ENCODE measurements around the gene PPP2CA. TPM values are rescaled to one million over a fixed set of nuclear protein-coding genes. Genes with fewer than 3 reads are reported as not detected.

The PPP2CA gene
- total RNA-seq, 1 experiment from 2014 or later, result 445 TPM

- no peak overlapping the region for H3K27ac ChIP-seq
- H3K27me3 ChIP-seq (replicated peaks), result no peaks in the 10 kb centered on the region
- H3K4me1 ChIP-seq (replicated peaks), result peaks cover 22% of the 10 kb centered on the region
- H3K36me3 ChIP-seq, result peaks cover 96% of the 10 kb centered on the region
- H3K9me3 ChIP-seq (replicated peaks), result no peaks in the 10 kb centered on the region
- H3K4me3 ChIP-seq, result no peak overlapping the region
- DNase-seq (ENCODE audit: low read depth in 1 of 2, low spot score in 2 of 2), result peak in 1 of 2 experiments; percentile 38
These were observed 80.7 kb downstream of the PPP2CA start for GRCh38 chr5:134145041-134145757.

Other genes with a start within 250 kb of the PPP2CA start
- gene VDAC1, start 221.1 kb downstream of the PPP2CA start, total RNA-seq (2014; rRNA removed; shearing (Covaris generic)), result 369 and 432 TPM in 2 replicates
- 17.8 and 33.5 TPM in 2 replicates for gene TCF7, start 111.4 kb downstream of the PPP2CA start, total RNA-seq (2014; rRNA removed; shearing (Covaris generic))
- 636 and 814 TPM in 2 replicates for gene SKP1, start 49.1 kb downstream of the PPP2CA start, total RNA-seq (2014; rRNA removed; shearing (Covaris generic))
- gene CDKL3, start 141.1 kb upstream of the PPP2CA start, total RNA-seq (2014; rRNA removed; shearing (Covaris generic)), result 0.13 and 0.34 TPM in 2 replicates
- 54.4 and 55.8 TPM in 2 replicates for gene UBE2B, start 145.5 kb upstream of the PPP2CA start, total RNA-seq (2014; rRNA removed; shearing (Covaris generic))
- 65.1 and 106 TPM in 2 replicates for gene CDKN2AIPNL, start 185.8 kb upstream of the PPP2CA start, total RNA-seq (2014; rRNA removed; shearing (Covaris generic))